Ishikawa (cell line): ENCODE data around the gene SAAL1.

Source experiments
- CEBPB ChIP-seq: IDR thresholded peaks from 2 replicates; pipeline ENCODE4 v1.6.1; 2012
- CREB1 ChIP-seq: IDR thresholded peaks from 2 replicates; pipeline ENCODE4 v1.6.1; 2012; ENCODE audit warnings: low read depth
- EGR1 ChIP-seq: IDR thresholded peaks from 2 replicates; pipeline ENCODE4 v1.6.1; 2012
- EP300 ChIP-seq: IDR thresholded peaks from 2 replicates; pipeline ENCODE4 v1.6.1; 2012; ENCODE audit warnings: borderline replicate concordance
- NFIC ChIP-seq: IDR thresholded peaks from 2 replicates; pipeline ENCODE4 v1.6.1; 2012
- RAD21 ChIP-seq: IDR thresholded peaks from 2 replicates; pipeline ENCODE4 v1.6.1; 2012; ENCODE audit warnings: low read depth
- REST ChIP-seq: IDR thresholded peaks from 2 replicates; pipeline ENCODE4 v1.6.1; 2012; ENCODE audit warnings: low read depth, mild to moderate bottlenecking
- TAF1 ChIP-seq: IDR thresholded peaks from 2 replicates; pipeline ENCODE4 v1.6.1; 2012; ENCODE audit warnings: low read depth, mild to moderate bottlenecking
- TEAD4 ChIP-seq: IDR thresholded peaks from 2 replicates; pipeline ENCODE4 v1.6.1; 2012

DNA sequence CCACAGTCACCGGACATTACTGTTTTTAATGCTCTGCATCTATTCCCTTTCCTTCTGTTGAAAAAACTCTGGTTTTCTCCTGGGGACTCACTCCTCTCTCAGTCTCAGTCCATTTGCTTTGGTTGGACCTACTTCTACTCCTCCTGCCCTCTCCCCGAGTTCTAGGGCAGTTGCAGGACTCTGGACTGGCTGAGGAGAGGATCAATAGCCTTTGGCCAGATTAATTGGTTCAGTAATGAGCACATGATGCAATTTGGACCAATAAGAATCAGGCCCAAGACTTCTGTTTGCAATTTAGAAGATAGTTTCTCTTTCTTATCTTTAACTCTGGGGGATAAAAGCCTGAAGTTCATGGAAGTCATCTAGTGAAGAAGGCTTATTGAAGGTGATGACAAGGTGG, 44.5 kb downstream of the SAAL1 start:
- TF ChIP-seq CREB1 (no peak), TAF1 (no peak), RAD21 (no peak), EGR1 (no peak), NFIC (no peak), TEAD4 (no peak), EP300 (no peak), REST (no peak), CEBPB (no peak)
